Measurements from ENCODE around the gene TIE1.
"Not testable (repeated sequence)": the region's sequence is repeated elsewhere in the genome, so short reads cannot be mapped to it uniquely, and the experiment has no call there.

The TIE1 gene

DNA sequence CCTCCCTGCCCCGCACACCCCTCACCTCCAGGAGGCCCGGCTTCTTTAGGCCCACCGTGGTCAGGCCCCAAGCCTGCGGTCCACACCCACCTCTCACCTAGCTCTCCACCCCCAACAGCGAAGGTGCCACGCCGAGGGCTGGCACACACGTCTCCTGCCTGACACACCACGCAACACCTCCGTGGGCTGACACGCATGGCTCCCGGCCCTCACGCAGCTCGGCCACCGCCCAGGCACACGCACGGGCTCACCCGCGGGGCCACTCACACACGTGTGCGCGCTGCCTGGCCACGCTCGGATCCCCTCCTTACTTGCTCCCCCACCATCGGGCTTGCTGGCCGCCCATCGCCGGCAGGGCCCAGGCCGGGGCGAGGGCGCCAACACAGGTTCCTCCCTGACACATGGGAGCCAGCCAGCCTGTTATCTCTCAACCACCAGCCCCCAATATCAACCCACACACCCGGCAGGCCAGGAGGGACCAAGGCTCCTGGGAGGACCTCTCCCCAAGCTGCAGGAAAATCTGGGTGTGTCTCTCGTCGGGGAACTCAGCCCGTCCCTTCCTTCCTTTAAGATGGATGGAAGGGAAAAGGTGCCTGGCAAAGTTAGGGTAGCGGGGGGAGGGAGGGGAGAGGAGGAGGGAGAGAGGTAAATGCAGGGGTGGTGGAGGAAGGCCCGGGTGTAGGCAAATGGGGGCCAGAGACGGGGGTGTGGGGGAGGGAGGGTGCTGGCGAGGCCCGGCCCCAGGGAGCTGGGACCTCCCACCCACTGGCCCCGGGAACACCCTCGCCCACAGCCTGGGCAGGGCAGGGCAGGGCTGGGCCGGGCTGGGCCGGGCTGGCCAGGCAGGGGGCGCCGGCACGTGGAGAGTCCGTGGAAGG is 66.5 kb downstream of the TIE1 start:
- peaks cover 30 to 46% of the 10 kb centered on the region in 2 donors for H3K4me1 ChIP-seq (ENCODE audit: control insufficient read depth in 2 of 2, insufficient read depth in 2 of 2, low read length in 2 of 2)
- H3K9me3 ChIP-seq (ENCODE audit: control insufficient read depth in 2 of 2, low read length in 2 of 2), result no peaks in the 10 kb centered on the region
- H3K27me3 ChIP-seq (ENCODE audit: control insufficient read depth in 2 of 2, insufficient read depth in 2 of 2, low read length in 2 of 2), result no peaks in the 10 kb centered on the region
- H3K4me3 ChIP-seq (ENCODE audit: low read length in 2 of 2), result peak overlapping the region; percentile 80 to 86
- peak overlapping the region; percentile 98 for H3K27ac ChIP-seq (ENCODE audit: low read depth in 2 of 2, low read length in 2 of 2)
- H3K9ac ChIP-seq (ENCODE audit: low read depth in 1 of 2, low read length in 2 of 2), result peak overlapping the region; percentile 90 to 96
- H3K36me3 ChIP-seq (ENCODE audit: control insufficient read depth in 2 of 2, insufficient read depth in 2 of 2, low read length in 2 of 2), result peaks cover 26 to 33% of the 10 kb centered on the region in 2 donors

DNA sequence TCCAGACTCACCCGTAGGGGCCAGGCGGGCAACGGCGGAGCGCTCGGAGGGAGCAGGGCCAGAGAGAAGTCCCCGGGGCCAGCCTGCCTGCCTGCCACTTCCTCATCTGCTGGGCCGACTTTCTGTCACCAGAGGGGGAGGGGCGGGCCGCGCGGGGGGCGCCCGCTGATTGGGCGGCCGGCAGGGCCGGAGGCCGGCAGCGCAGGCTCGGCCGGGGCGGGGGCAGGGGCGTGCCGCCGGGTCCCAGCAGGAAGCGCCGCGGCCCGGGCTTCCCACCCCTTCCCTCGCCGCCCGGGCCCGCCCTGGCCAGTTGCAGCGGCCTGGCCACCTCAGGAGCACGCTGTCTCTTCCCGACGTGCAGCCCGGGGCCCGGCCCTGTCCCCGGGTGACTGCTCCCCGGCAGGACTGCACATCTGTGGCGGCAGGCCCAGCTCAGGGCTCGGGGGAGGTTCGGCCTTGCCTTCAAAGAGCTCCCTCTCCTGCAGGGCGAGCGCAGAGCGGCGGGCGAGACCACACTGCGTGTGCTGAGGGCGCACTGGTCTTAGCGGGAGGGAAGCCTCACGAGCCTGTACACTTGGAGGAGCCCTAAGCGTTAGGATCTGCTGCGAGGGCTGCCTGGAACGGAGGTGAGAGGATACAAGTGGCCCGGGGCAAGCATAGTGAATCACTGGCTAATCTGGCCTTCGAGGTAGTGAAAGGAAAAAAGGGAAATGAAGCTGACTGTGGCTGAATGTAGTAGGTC is 67.3 kb downstream of the TIE1 start, which contains the start of gene ELOVL1:
Gene ELOVL1 (minus strand): TSS at position 108 of the 742 bp plus-strand sequence. CDS start 2,402 bp downstream, outside the sequence.
- peak within 1 kb of the TSS; percentile 98 for H3K27ac ChIP-seq (ENCODE audit: low read depth in 2 of 2, low read length in 2 of 2)
- H3K36me3 ChIP-seq (ENCODE audit: control insufficient read depth in 2 of 2, insufficient read depth in 2 of 2, low read length in 2 of 2), result peaks cover 26 to 31% of the 10 kb centered on the region in 2 donors
- peak within 1 kb of the TSS; percentile 90 to 96 for H3K9ac ChIP-seq (ENCODE audit: low read depth in 1 of 2, low read length in 2 of 2)
- H3K9me3 ChIP-seq (ENCODE audit: control insufficient read depth in 2 of 2, low read length in 2 of 2), result no peaks in the 10 kb centered on the region
- H3K4me1 ChIP-seq (ENCODE audit: control insufficient read depth in 2 of 2, insufficient read depth in 2 of 2, low read length in 2 of 2), result peaks cover 30 to 46% of the 10 kb centered on the region in 2 donors
- H3K4me3 ChIP-seq (ENCODE audit: low read length in 2 of 2), result peak within 1 kb of the TSS; percentile 80 to 86
- H3K27me3 ChIP-seq (ENCODE audit: control insufficient read depth in 2 of 2, insufficient read depth in 2 of 2, low read length in 2 of 2), result no peaks in the 10 kb centered on the region

DNA sequence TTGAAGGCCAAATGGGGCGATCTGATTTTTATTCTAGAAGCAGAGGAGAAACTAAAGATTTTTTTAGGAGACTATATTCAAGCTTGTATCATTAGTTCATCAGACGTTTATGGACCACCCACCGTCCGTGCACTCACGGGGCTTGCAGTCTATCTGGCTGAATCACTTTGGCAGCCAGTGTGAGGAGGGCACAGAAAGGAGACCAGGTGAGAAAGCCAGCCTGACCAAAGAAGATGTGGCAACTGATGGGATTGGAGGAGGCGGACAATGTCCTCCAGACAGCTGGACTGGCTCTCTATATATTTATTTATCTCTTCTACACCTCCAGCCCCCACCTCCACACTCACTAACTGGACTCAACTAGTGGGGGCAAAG is 67.9 kb downstream of the TIE1 start:
- Histone ChIP-seq H3K36me3 (ENCODE audit: control insufficient read depth in 2 of 2, insufficient read depth in 2 of 2, low read length in 2 of 2) (peaks cover 22 to 28% of the 10 kb centered on the region in 2 donors), H3K27me3 (ENCODE audit: control insufficient read depth in 2 of 2, insufficient read depth in 2 of 2, low read length in 2 of 2) (no peaks in the 10 kb centered on the region), H3K4me1 (ENCODE audit: control insufficient read depth in 2 of 2, insufficient read depth in 2 of 2, low read length in 2 of 2) (peaks cover 30 to 42% of the 10 kb centered on the region in 2 donors), H3K27ac (ENCODE audit: low read depth in 2 of 2, low read length in 2 of 2) (peak overlapping the region; percentile 98), H3K9ac (ENCODE audit: low read depth in 1 of 2, low read length in 2 of 2) (peak overlapping the region; percentile 77), H3K9me3 (ENCODE audit: control insufficient read depth in 2 of 2, low read length in 2 of 2) (no peaks in the 10 kb centered on the region), H3K4me3 (ENCODE audit: low read length in 2 of 2) (peak overlapping the region; percentile 65 to 74)

DNA sequence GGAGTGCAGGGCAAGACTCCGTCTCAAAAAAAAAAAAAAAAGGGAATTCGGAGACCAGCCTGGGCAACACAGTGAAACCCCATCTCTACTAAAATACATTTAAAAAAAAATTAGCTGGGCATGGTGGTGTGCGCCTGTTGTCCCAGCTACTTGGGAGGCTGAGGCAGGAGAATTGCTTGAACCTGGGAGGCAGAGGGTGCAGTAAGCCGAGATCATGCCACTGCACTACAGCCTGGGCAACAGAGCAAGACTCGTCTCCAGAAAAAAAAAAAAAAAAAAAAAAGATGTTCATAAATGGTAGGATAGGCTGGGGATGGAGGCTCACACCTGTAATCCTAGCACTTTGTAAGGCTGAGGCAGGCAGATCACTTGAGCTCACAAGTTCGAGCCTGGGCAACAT is 69.0 kb downstream of the TIE1 start:
- H3K27ac ChIP-seq (ENCODE audit: low read depth in 2 of 2, low read length in 2 of 2); H3K9ac ChIP-seq (ENCODE audit: low read depth in 1 of 2, low read length in 2 of 2); H3K9me3 ChIP-seq (ENCODE audit: control insufficient read depth in 2 of 2, low read length in 2 of 2); H3K4me3 ChIP-seq (ENCODE audit: low read length in 2 of 2); H3K27me3 ChIP-seq (ENCODE audit: control insufficient read depth in 2 of 2, insufficient read depth in 2 of 2, low read length in 2 of 2): not testable (repeated sequence)
- H3K4me1 ChIP-seq (ENCODE audit: control insufficient read depth in 2 of 2, insufficient read depth in 2 of 2, low read length in 2 of 2), result peaks cover 22 to 33% of the 10 kb centered on the region in 2 donors
- peaks cover 11 to 17% of the 10 kb centered on the region in 2 donors for H3K36me3 ChIP-seq (ENCODE audit: control insufficient read depth in 2 of 2, insufficient read depth in 2 of 2, low read length in 2 of 2)

DNA sequence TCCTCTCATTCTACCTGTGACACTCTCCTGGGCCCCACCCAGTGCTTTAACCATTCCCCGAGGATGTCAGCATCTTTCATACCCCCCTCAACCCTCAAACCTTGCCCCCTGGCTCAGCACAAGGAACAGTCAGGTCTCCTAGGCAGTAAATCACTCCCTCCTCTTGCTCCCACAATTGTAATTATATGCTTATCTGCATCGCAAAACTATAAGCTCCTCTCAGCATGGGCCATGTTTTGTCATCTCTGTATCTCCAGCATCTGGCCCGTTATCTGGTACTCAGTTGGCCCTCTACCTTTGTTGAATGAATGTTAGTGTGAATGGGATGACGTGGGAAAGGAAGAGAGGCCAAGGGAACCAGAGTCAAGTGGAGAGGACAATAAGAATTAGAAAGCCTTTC is 69.8 kb downstream of the TIE1 start:
- peaks cover 4 to 11% of the 10 kb centered on the region in 2 donors for H3K36me3 ChIP-seq (ENCODE audit: control insufficient read depth in 2 of 2, insufficient read depth in 2 of 2, low read length in 2 of 2)
- no peak overlapping the region for H3K9ac ChIP-seq (ENCODE audit: low read depth in 1 of 2, low read length in 2 of 2)
- H3K4me3 ChIP-seq (ENCODE audit: low read length in 2 of 2), result no peak overlapping the region
- H3K27ac ChIP-seq (ENCODE audit: low read depth in 2 of 2, low read length in 2 of 2), result no peak overlapping the region
- no peaks in the 10 kb centered on the region for H3K9me3 ChIP-seq (ENCODE audit: control insufficient read depth in 2 of 2, low read length in 2 of 2)
- no peaks in the 10 kb centered on the region for H3K27me3 ChIP-seq (ENCODE audit: control insufficient read depth in 2 of 2, insufficient read depth in 2 of 2, low read length in 2 of 2)
- H3K4me1 ChIP-seq (ENCODE audit: control insufficient read depth in 2 of 2, insufficient read depth in 2 of 2, low read length in 2 of 2), result peaks cover 18 to 27% of the 10 kb centered on the region in 2 donors

DNA sequence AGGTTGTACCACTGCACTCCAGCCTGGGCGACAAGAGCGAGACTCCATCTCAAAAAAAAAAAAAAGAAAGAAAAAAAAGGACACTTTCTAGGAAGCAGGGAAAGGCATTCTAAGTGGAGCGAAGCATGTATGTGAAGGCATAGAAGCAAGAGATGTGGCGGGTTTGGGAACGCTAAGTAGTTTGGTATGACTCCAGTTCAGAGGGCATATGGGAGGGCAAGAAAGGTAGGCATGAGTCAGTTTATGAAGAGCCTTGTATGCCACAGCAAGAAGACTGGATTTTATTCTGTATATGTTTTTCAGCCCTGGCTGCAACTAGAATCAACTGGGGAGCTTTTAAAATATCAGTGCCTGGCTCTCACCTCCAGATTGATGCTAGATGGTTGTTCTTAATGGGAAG is 71.4 kb downstream of the TIE1 start:
- H3K27ac ChIP-seq (ENCODE audit: low read depth in 2 of 2, low read length in 2 of 2), result no peak overlapping the region
- no peaks in the 10 kb centered on the region for H3K9me3 ChIP-seq (ENCODE audit: control insufficient read depth in 2 of 2, low read length in 2 of 2)
- no peak overlapping the region for H3K9ac ChIP-seq (ENCODE audit: low read depth in 1 of 2, low read length in 2 of 2)

More for the DNA sequence above, 71.4 kb downstream of the TIE1 start:
- Histone ChIP-seq H3K36me3 (ENCODE audit: control insufficient read depth in 2 of 2, insufficient read depth in 2 of 2, low read length in 2 of 2) (peaks cover 8 to 11% of the 10 kb centered on the region in 2 donors), H3K4me1 (ENCODE audit: control insufficient read depth in 2 of 2, insufficient read depth in 2 of 2, low read length in 2 of 2) (peaks cover 8 to 12% of the 10 kb centered on the region in 2 donors), H3K4me3 (ENCODE audit: low read length in 2 of 2) (no peak overlapping the region), H3K27me3 (ENCODE audit: control insufficient read depth in 2 of 2, insufficient read depth in 2 of 2, low read length in 2 of 2) (no peaks in the 10 kb centered on the region)

Measured in mucosa of rectum (tissue), 2 donors.